GM23248 (cell line): ENCODE measurements around the gene TEX12. TPM values are rescaled to one million over a fixed set of nuclear protein-coding genes. Genes with fewer than 3 reads are reported as not detected.

Source experiments
- DNase-seq: peaks from one replicate; pipeline ENCODE4 v3.0.0-alpha.2; 2015
- H2AFZ ChIP-seq: fragments of 200-600 bp; sonication (generic); 2 replicates; pipeline ENCODE4 v1.6.1; 2016; ENCODE audit warnings: antibody characterized with exemption
- H3F3A ChIP-seq: fragments of 200-600 bp; sonication (generic); 2 replicates; pipeline ENCODE4 v1.6.1; 2016; ENCODE audit warnings: mild to moderate bottlenecking, antibody characterized with exemption, mixed run types; ENCODE audit not compliant: insufficient read depth
- H3K27ac ChIP-seq: fragments of 200-600 bp; sonication (generic); 2 replicates; pipeline ENCODE4 v1.5.1; 2016; ENCODE audit warnings: mild to moderate bottlenecking
- H3K27me3 ChIP-seq: fragments of 200-600 bp; sonication (generic); replicated peaks from 2 replicates; pipeline ENCODE4 v1.6.1; 2016; ENCODE audit warnings: mild to moderate bottlenecking; ENCODE audit not compliant: insufficient read depth
- H3K36me3 ChIP-seq: fragments of 200-600 bp; sonication (generic); 2 replicates; pipeline ENCODE4 v1.6.1; 2016; ENCODE audit warnings: low read depth, mild to moderate bottlenecking
- H3K4me1 ChIP-seq: fragments of 200-600 bp; sonication (generic); 2 replicates; pipeline ENCODE4 v1.6.1; 2016; ENCODE audit warnings: mild to moderate bottlenecking; ENCODE audit not compliant: insufficient read depth
- H3K4me2 ChIP-seq: fragments of 200-600 bp; sonication (generic); one replicate; pipeline ENCODE4 v1.6.1; 2016; ENCODE audit warnings: mild to moderate bottlenecking; ENCODE audit not compliant: unreplicated experiment
- H3K4me3 ChIP-seq: fragments of 200-600 bp; sonication (generic); 2 replicates; pipeline ENCODE4 v1.5.1; 2016; ENCODE audit warnings: mild to moderate bottlenecking
- H3K79me2 ChIP-seq: fragments of 200-600 bp; sonication (generic); 2 replicates; pipeline ENCODE4 v1.6.1; 2016; ENCODE audit warnings: mild to moderate bottlenecking; ENCODE audit not compliant: insufficient read depth
- H3K9ac ChIP-seq: fragments of 200-600 bp; sonication (generic); 2 replicates; pipeline ENCODE4 v1.6.1; 2016; ENCODE audit warnings: mild to moderate bottlenecking
- H3K9me2 ChIP-seq: fragments of 200-600 bp; sonication (generic); 2 replicates; pipeline ENCODE4 v1.6.1; 2016; ENCODE audit warnings: mixed run types, mild to moderate bottlenecking, moderate library complexity; ENCODE audit not compliant: insufficient read depth
- H3K9me3 ChIP-seq: fragments of 200-600 bp; sonication (generic); one replicate; pipeline ENCODE4 v1.6.1; 2017; ENCODE audit warnings: low read depth
- H4K20me1 ChIP-seq: fragments of 200-600 bp; sonication (generic); 2 replicates; pipeline ENCODE4 v1.6.0; 2016; ENCODE audit not compliant: insufficient read depth
- EZH2 ChIP-seq: fragments of 200-600 bp; sonication (generic); IDR thresholded peaks from 2 replicates; pipeline ENCODE4 v1.6.1; 2018; ENCODE audit warnings: antibody characterized with exemption, mild to moderate bottlenecking; ENCODE audit not compliant: insufficient read depth, poor library complexity, severe bottlenecking
- EZH2phosphoT487 ChIP-seq: fragments of 200-600 bp; sonication (generic); IDR thresholded peaks from 2 replicates; pipeline ENCODE4 v1.6.1; 2018; ENCODE audit warnings: antibody characterized with exemption, moderate library complexity, mild to moderate bottlenecking, low read depth; ENCODE audit not compliant: insufficient read depth
- WGBS, 2 experiments: methylation state at CpG; one replicate each; pipeline ENCODE4 v1.1.6; 2015 to 2017; ENCODE audit warnings: low lambda C conversion rate in 2 of 2, low coverage in 1 of 2; ENCODE audit errors: missing lambda C conversion rate in 2 of 2; 5-methylcytosine and 5-hydroxymethylcytosine counted together
- in situ Hi-C: fragments of 300-500 bp; cut with MboI; formaldehyde crosslinking; loops from 2 replicates; pipeline ENCODE4 v1.15.0; 2020
- polyA plus RNA-seq: library from polyadenylated mRNA; unstranded; fragments of >200 nt; fragmentation: Nextera tagmentation; extraction: Ambion mirVana; gene quantifications from 2 replicates; pipeline ENCODE4 v1.2.1, GENCODE V29; 2016
- total RNA-seq: library from RNA; depleted of rRNA; stranded (reverse); fragments of >200 nt; shearing (Covaris generic); gene quantifications from 2 replicates; pipeline ENCODE4 v1.2.3, GENCODE V29; 2014

TEX12 gene
- total and polyA plus RNA-seq, 2 experiments from 2014 or later, result 2.2 TPM; not detected in 1

DNA sequence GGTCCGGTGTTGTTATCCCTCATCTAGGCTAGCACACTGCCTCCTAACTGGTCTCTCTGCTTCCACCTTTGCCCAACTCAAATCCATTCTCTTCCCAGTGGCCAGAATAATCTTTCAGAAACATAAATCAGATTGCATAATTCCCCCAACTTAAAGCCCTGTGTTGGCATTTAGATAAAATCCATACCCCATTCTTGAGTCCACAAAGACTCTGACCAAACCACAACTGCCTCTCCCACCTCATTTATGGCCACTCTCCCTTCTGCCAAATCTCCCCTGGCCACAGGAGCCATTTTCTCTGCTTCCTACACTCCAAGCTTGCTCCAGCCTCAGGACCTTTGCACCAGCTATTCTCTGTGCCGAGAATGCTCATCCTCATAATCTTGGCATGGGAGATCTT lies 40.1 kb upstream of the TEX12 start:
- Histone ChIP-seq H3K4me1 (peaks cover 10% of the 10 kb centered on the region), H3K79me2 (no peaks in the 10 kb centered on the region), H3K4me3 (no peak overlapping the region), H4K20me1 (no peaks in the 10 kb centered on the region), H3F3A (peaks cover 9% of the 10 kb centered on the region; the same call in 1 of the 2 replicates), H3K9ac (no peak overlapping the region), H2AFZ (no peak overlapping the region), H3K9me2 (no peaks in the 10 kb centered on the region), H3K36me3 (no peaks in the 10 kb centered on the region), H3K9me3 (no peaks in the 10 kb centered on the region), H3K4me2 (no peak overlapping the region), H3K27me3 (no peaks in the 10 kb centered on the region), H3K27ac (no peak overlapping the region)
- 98 to 100% methylated on average over 2 of the region's 2 CpGs for WGBS, 2 experiments
- TF ChIP-seq EZH2phosphoT487, result no peak
- TF ChIP-seq EZH2, result no peak
- in situ Hi-C loops, result no loop called here
- DNase-seq, result no peak

- Histone ChIP-seq H3K9me2 (no peaks in the 10 kb centered on the region), H3F3A (peaks cover 9% of the 10 kb centered on the region; the same call in 1 of the 2 replicates), H3K27ac (no peak overlapping the region), H3K4me2 (no peak overlapping the region), H4K20me1 (no peaks in the 10 kb centered on the region), H3K36me3 (no peaks in the 10 kb centered on the region), H3K27me3 (no peaks in the 10 kb centered on the region), H3K79me2 (no peaks in the 10 kb centered on the region), H3K4me1 (peaks cover 10% of the 10 kb centered on the region), H3K9me3 (no peaks in the 10 kb centered on the region), H3K4me3 (no peak overlapping the region), H3K9ac (no peak overlapping the region), H2AFZ (no peak overlapping the region)
- peak; percentile 92 for DNase-seq
- WGBS, 2 experiments, result 33 to 34% methylated on average over 3 of the region's 3 CpGs
- TF ChIP-seq EZH2phosphoT487 (no peak), EZH2 (no peak)
- in situ Hi-C loops, result no loop called here
Observed at GRCh38 chr11:112128483-112129121, 38.6 kb upstream of the TEX12 start.

- H3K4me3 ChIP-seq, result no peak overlapping the region
- peaks cover 10% of the 10 kb centered on the region for H3K4me1 ChIP-seq
- H3K27ac ChIP-seq, result no peak overlapping the region
- TF ChIP-seq EZH2phosphoT487, result no peak
- TF ChIP-seq EZH2, result no peak
- no peak overlapping the region for H2AFZ ChIP-seq
- no peak overlapping the region for H3K9ac ChIP-seq
- H3F3A ChIP-seq, result peaks cover 9% of the 10 kb centered on the region; the same call in 1 of the 2 replicates
- H3K4me2 ChIP-seq, result no peak overlapping the region
- 82 to 86% methylated on average over 5 of the region's 5 CpGs for WGBS, 2 experiments
- no peaks in the 10 kb centered on the region for H4K20me1 ChIP-seq
- no peaks in the 10 kb centered on the region for H3K36me3 ChIP-seq
- H3K79me2 ChIP-seq, result no peaks in the 10 kb centered on the region
- no peak for DNase-seq
- in situ Hi-C loops, result no loop called here
- no peaks in the 10 kb centered on the region for H3K9me2 ChIP-seq
- no peaks in the 10 kb centered on the region for H3K9me3 ChIP-seq
- H3K27me3 ChIP-seq, result no peaks in the 10 kb centered on the region
Observed at GRCh38 chr11:112129656-112130055, 37.5 kb upstream of the TEX12 start.

- no peaks in the 10 kb centered on the region for H3K9me2 ChIP-seq
- DNase-seq, result no peak
- no peak overlapping the region for H3K9ac ChIP-seq
- TF ChIP-seq EZH2 (no peak), EZH2phosphoT487 (no peak)
- peaks cover 9% of the 10 kb centered on the region; the same call in 1 of the 2 replicates for H3F3A ChIP-seq
- no peak overlapping the region for H3K27ac ChIP-seq
- no peak overlapping the region for H2AFZ ChIP-seq
- WGBS, 2 experiments, result 68 to 75% methylated on average over 2 of the region's 2 CpGs
- no peaks in the 10 kb centered on the region for H3K79me2 ChIP-seq
- H3K9me3 ChIP-seq, result no peaks in the 10 kb centered on the region
- peaks cover 10% of the 10 kb centered on the region for H3K4me1 ChIP-seq
- H3K27me3 ChIP-seq, result no peaks in the 10 kb centered on the region
- no peak overlapping the region for H3K4me3 ChIP-seq
- no peaks in the 10 kb centered on the region for H4K20me1 ChIP-seq
- H3K4me2 ChIP-seq, result no peak overlapping the region
- no peaks in the 10 kb centered on the region for H3K36me3 ChIP-seq
- in situ Hi-C loops, result no loop called here
Observed at GRCh38 chr11:112132737-112133136, 34.4 kb upstream of the TEX12 start.
